GM23338 (cell line): ENCODE measurements around the gene GMEB2. TPM values are rescaled to one million over a fixed set of nuclear protein-coding genes. Genes with fewer than 3 reads are reported as not detected.

Experiments
- ATAC-seq: fragments of 200-7000 bp; cut with Tn5 transposase; 3 replicates; pipeline ENCODE4 v1.9.1; 2020
- DNase-seq: peaks from one replicate; pipeline ENCODE4 v3.0.0-alpha.2; 2015; ENCODE audit warnings: low spot score
- H2AFZ ChIP-seq: fragments of 200-600 bp; sonication (generic); 2 replicates; pipeline ENCODE4 v1.8.0; 2016; ENCODE audit warnings: antibody characterized with exemption, mild to moderate bottlenecking, moderate library complexity
- H3F3A ChIP-seq: fragments of 200-600 bp; sonication (generic); replicated peaks from 2 replicates; pipeline ENCODE4 v1.8.0; 2017; ENCODE audit warnings: antibody characterized with exemption, mixed run types, low read depth
- H3K27ac ChIP-seq: fragments of 200-600 bp; sonication (generic); 2 replicates; pipeline ENCODE4 v1.6.1; 2016; ENCODE audit warnings: low read depth
- H3K27me3 ChIP-seq: fragments of 200-600 bp; sonication (generic); 2 replicates; pipeline ENCODE4 v1.8.0; 2016; ENCODE audit warnings: mild to moderate bottlenecking, mixed run types, moderate library complexity; ENCODE audit not compliant: insufficient read depth
- H3K36me3 ChIP-seq: fragments of 200-600 bp; sonication (generic); 2 replicates; pipeline ENCODE4 v1.8.0; 2016; ENCODE audit warnings: mild to moderate bottlenecking; ENCODE audit not compliant: insufficient read depth
- H3K4me1 ChIP-seq: fragments of 200-600 bp; sonication (generic); 2 replicates; pipeline ENCODE4 v1.8.0; 2016; ENCODE audit warnings: mild to moderate bottlenecking, moderate library complexity; ENCODE audit not compliant: insufficient read depth
- H3K4me2 ChIP-seq: fragments of 200-600 bp; sonication (generic); 2 replicates; pipeline ENCODE4 v1.7.1; 2017; ENCODE audit warnings: mixed run types
- H3K4me3 ChIP-seq: fragments of 200-600 bp; sonication (generic); 2 replicates; pipeline ENCODE4 v1.6.1; 2016; ENCODE audit warnings: mixed run types
- H3K79me2 ChIP-seq: fragments of 200-600 bp; sonication (generic); replicated peaks from 2 replicates; pipeline ENCODE4 v1.8.0; 2017; ENCODE audit warnings: mild to moderate bottlenecking; ENCODE audit not compliant: insufficient read depth
- H3K9me2 ChIP-seq: fragments of 200-600 bp; sonication (generic); 2 replicates; pipeline ENCODE4 v1.8.0; 2017; ENCODE audit not compliant: insufficient read depth
- H4K20me1 ChIP-seq: fragments of 200-600 bp; sonication (generic); replicated peaks from 2 replicates; pipeline ENCODE4 v1.8.0; 2017; ENCODE audit warnings: mild to moderate bottlenecking; ENCODE audit not compliant: insufficient read depth
- H3K27ac Mint-ChIP-seq: 2 replicates; pipeline ENCODE4 v1.8.0; 2020; ENCODE audit warnings: inconsistent platforms, mild to moderate bottlenecking, moderate library complexity, mixed read lengths
- H3K27me3 Mint-ChIP-seq: 3 replicates; pipeline ENCODE4 v1.8.0; 2022; ENCODE audit warnings: low read depth, mild to moderate bottlenecking, moderate library complexity, mixed read lengths, inconsistent platforms; ENCODE audit not compliant: insufficient read depth, poor library complexity
- H3K36me3 Mint-ChIP-seq: 3 replicates; pipeline ENCODE4 v1.8.0; 2021; ENCODE audit warnings: low read depth, mild to moderate bottlenecking, inconsistent platforms, moderate library complexity, mixed read lengths
- H3K4me1 Mint-ChIP-seq: 3 replicates; pipeline ENCODE4 v1.8.0; 2020; ENCODE audit warnings: mild to moderate bottlenecking, inconsistent platforms, mixed read lengths
- H3K4me3 Mint-ChIP-seq: 3 replicates; pipeline ENCODE4 v1.8.0; 2021; ENCODE audit warnings: moderate library complexity, mild to moderate bottlenecking, inconsistent platforms, mixed read lengths
- H3K9me3 Mint-ChIP-seq: 3 replicates; pipeline ENCODE4 v1.8.0; 2020; ENCODE audit warnings: moderate library complexity, mild to moderate bottlenecking, inconsistent platforms, mixed read lengths
- CREB1 ChIP-seq: fragments of 250-450 bp; sonication (Bioruptor Pico); IDR thresholded peaks from 2 replicates; pipeline ENCODE4 v1.5.0; 2020; ENCODE audit warnings: low read depth, mild to moderate bottlenecking, moderate library complexity
- EZH2 ChIP-seq: fragments of 200-600 bp; sonication (generic); IDR thresholded peaks from one replicate; pipeline ENCODE4 v1.8.0; 2017; ENCODE audit warnings: antibody characterized with exemption, mild to moderate bottlenecking, low read depth; ENCODE audit not compliant: unreplicated experiment
- EZH2phosphoT487 ChIP-seq: fragments of 200-600 bp; sonication (generic); IDR thresholded peaks from one replicate; pipeline ENCODE4 v1.8.1; 2018; ENCODE audit warnings: antibody characterized with exemption; ENCODE audit not compliant: unreplicated experiment
- JUNB ChIP-seq: IDR thresholded peaks from one replicate; pipeline ENCODE4 v1.6.1; 2016; ENCODE audit warnings: antibody characterized with exemption; ENCODE audit not compliant: unreplicated experiment
- NANOG ChIP-seq: IDR thresholded peaks from 2 replicates; pipeline ENCODE4 v1.6.1; 2016; ENCODE audit warnings: antibody characterized with exemption, borderline replicate concordance
- POLR2AphosphoS5 ChIP-seq: IDR thresholded peaks from 2 replicates; pipeline ENCODE4 v1.6.1; 2016; ENCODE audit warnings: antibody characterized with exemption, low read depth
- STAT1 ChIP-seq: IDR thresholded peaks from one replicate; pipeline ENCODE4 v1.6.1; 2016; ENCODE audit warnings: antibody characterized with exemption; ENCODE audit not compliant: unreplicated experiment
- ZNF114 ChIP-seq: fragments of 250-450 bp; sonication (Bioruptor Pico); IDR thresholded peaks from 2 replicates; pipeline ENCODE4 v1.5.0; 2020; ENCODE audit warnings: mild to moderate bottlenecking, moderate library complexity
- ZNF331 ChIP-seq: fragments of 250-450 bp; sonication (Bioruptor Pico); IDR thresholded peaks from 2 replicates; pipeline ENCODE4 v1.5.0; 2020; ENCODE audit warnings: low read depth, mild to moderate bottlenecking, moderate library complexity
- polyA plus RNA-seq: library from polyadenylated mRNA; unstranded; fragments of >200 nt; fragmentation: Nextera tagmentation; extraction: Ambion mirVana; gene quantifications from 2 replicates; pipeline ENCODE4 v1.2.1, GENCODE V29; 2016
- total RNA-seq: library from RNA; depleted of rRNA; stranded (reverse); fragments of >200 nt; shearing (Covaris generic); gene quantifications from 2 replicates; pipeline ENCODE4 v1.2.3, GENCODE V29; 2014
- TF ChIP-seq, protein P1 (sequence below): IDR thresholded peaks from 2 replicates; pipeline ENCODE4 v1.6.1; 2016; ENCODE audit warnings: antibody characterized with exemption
- TF ChIP-seq, protein P2 (sequence below), 2 experiments: fragments of 200-600 bp in 1 of 2; sonication (generic) in 1 of 2; conservative IDR thresholded peaks; 2 replicates each; pipeline versions ENCODE4 v1.5.1 to v1.6.1; 2016 to 2017; ENCODE audit warnings: antibody characterized with exemption in 2 of 2, low read depth in 2 of 2, mild to moderate bottlenecking in 2 of 2, moderate library complexity in 1 of 2
- TF ChIP-seq, protein P3 (sequence below): fragments of 250-450 bp; sonication (Bioruptor Pico); IDR thresholded peaks from 2 replicates; pipeline ENCODE4 v1.5.0; 2020; ENCODE audit warnings: mild to moderate bottlenecking, moderate library complexity

GMEB2 gene
- total and polyA plus RNA-seq, 2 experiments from 2014 or later, result 4.4 to 20.6 TPM

DNA sequence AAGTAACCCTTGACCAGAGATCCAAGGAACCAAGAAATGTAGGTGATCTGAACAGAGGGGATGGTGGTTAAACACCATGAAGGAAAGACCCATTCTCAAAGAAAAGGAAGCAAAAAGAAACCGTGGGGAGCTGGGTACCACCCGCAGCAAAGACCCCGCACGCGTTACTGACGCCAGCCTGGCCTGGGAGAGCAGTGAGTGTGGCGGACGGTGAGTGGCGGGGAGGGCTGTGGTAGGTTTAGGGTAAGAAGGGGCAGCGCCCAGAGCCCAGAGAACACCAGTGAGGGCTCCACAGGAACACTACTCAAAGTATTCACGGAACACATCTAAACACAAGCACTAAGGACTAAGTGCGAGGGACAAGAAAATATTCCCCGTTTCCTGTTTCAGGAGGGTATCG lies 4.2 kb downstream of the GMEB2 start:
- Histone ChIP-seq H3K27ac (no peak overlapping the region), H3K79me2 (peaks cover 66% of the 10 kb centered on the region), H2AFZ (no peak overlapping the region), H3F3A (no peaks in the 10 kb centered on the region), H3K9me2 (no peaks in the 10 kb centered on the region), H3K4me2 (no peak overlapping the region), H3K4me3 (no peak overlapping the region), H3K36me3 (no peaks in the 10 kb centered on the region), H3K27me3 (no peaks in the 10 kb centered on the region), H3K4me1 (no peaks in the 10 kb centered on the region; the same call in 1 of the 2 replicates), H4K20me1 (no peaks in the 10 kb centered on the region)
- Mint-ChIP-seq H3K27ac (no peak overlapping the region), H3K9me3 (no peaks in the 10 kb centered on the region), H3K27me3 (peaks cover 12% of the 10 kb centered on the region), H3K4me1 (peaks cover 15% of the 10 kb centered on the region), H3K36me3 (peaks cover 20% of the 10 kb centered on the region), H3K4me3 (no peak overlapping the region; the same call in 2 of the 3 replicates)
- ATAC-seq (no peak), DNase-seq (no peak)
- no peak for TF ChIP-seq JUNB
- TF ChIP-seq, protein P1, sequence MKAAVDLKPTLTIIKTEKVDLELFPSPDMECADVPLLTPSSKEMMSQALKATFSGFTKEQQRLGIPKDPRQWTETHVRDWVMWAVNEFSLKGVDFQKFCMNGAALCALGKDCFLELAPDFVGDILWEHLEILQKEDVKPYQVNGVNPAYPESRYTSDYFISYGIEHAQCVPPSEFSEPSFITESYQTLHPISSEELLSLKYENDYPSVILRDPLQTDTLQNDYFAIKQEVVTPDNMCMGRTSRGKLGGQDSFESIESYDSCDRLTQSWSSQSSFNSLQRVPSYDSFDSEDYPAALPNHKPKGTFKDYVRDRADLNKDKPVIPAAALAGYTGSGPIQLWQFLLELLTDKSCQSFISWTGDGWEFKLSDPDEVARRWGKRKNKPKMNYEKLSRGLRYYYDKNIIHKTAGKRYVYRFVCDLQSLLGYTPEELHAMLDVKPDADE, result no peak
- no peak for TF ChIP-seq ZNF114 (CRISPR knock-in tag)
- TF ChIP-seq EZH2phosphoT487, result no peak
- no peak for TF ChIP-seq CREB1 (CRISPR knock-in tag)
- TF ChIP-seq POLR2AphosphoS5, result no peak

DNA sequence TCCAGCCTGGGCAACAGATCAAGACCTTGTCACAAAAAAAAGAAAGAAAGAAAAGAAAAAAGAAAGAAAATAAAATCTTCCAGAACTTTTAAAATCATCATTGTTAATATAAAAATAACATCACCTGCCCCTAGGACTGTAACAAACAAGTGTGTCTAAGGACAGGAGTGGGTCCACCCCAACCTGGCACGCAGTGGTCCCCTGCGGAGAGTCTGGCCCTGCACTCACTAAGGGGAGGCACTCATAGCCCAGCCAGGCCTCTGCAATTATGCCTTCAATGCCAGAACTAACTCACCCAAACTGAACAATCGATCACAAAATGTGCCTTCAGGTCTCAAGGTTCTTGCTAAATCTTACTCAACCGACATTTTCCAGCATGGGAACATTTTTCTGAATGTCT lies 4.8 kb downstream of the GMEB2 start:
- Histone ChIP-seq H3K36me3 (no peaks in the 10 kb centered on the region), H3K4me3 (no peak overlapping the region), H3F3A (no peaks in the 10 kb centered on the region), H2AFZ (no peak overlapping the region), H3K9me2 (no peaks in the 10 kb centered on the region), H4K20me1 (no peaks in the 10 kb centered on the region), H3K27me3 (no peaks in the 10 kb centered on the region), H3K27ac (no peak overlapping the region), H3K4me2 (no peak overlapping the region), H3K79me2 (peaks cover 66% of the 10 kb centered on the region), H3K4me1 (no peaks in the 10 kb centered on the region; the same call in 1 of the 2 replicates)
- no peaks in the 10 kb centered on the region for H3K9me3 Mint-ChIP-seq
- ATAC-seq (no peak), DNase-seq (no peak)
- peaks cover 23% of the 10 kb centered on the region for H3K36me3 Mint-ChIP-seq
- H3K4me3 Mint-ChIP-seq, result no peak overlapping the region
- H3K4me1 Mint-ChIP-seq, result peaks cover 15% of the 10 kb centered on the region
- peaks cover 12% of the 10 kb centered on the region for H3K27me3 Mint-ChIP-seq
- H3K27ac Mint-ChIP-seq, result peak overlapping the region; percentile 18; the same call in 1 of the 2 replicates
- TF ChIP-seq, protein P1, result no peak
- TF ChIP-seq, protein P2, sequence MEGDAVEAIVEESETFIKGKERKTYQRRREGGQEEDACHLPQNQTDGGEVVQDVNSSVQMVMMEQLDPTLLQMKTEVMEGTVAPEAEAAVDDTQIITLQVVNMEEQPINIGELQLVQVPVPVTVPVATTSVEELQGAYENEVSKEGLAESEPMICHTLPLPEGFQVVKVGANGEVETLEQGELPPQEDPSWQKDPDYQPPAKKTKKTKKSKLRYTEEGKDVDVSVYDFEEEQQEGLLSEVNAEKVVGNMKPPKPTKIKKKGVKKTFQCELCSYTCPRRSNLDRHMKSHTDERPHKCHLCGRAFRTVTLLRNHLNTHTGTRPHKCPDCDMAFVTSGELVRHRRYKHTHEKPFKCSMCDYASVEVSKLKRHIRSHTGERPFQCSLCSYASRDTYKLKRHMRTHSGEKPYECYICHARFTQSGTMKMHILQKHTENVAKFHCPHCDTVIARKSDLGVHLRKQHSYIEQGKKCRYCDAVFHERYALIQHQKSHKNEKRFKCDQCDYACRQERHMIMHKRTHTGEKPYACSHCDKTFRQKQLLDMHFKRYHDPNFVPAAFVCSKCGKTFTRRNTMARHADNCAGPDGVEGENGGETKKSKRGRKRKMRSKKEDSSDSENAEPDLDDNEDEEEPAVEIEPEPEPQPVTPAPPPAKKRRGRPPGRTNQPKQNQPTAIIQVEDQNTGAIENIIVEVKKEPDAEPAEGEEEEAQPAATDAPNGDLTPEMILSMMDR (conservative IDR thresholded peaks at IDR 0.05; ENCODE audit: low read depth in 2 of 2), result no peak
- no peak for TF ChIP-seq ZNF114 (CRISPR knock-in tag)
- no peak for TF ChIP-seq ZNF331
- no peak for TF ChIP-seq JUNB
- TF ChIP-seq POLR2AphosphoS5, result no peak
- no peak for TF ChIP-seq STAT1
- TF ChIP-seq, protein P3, sequence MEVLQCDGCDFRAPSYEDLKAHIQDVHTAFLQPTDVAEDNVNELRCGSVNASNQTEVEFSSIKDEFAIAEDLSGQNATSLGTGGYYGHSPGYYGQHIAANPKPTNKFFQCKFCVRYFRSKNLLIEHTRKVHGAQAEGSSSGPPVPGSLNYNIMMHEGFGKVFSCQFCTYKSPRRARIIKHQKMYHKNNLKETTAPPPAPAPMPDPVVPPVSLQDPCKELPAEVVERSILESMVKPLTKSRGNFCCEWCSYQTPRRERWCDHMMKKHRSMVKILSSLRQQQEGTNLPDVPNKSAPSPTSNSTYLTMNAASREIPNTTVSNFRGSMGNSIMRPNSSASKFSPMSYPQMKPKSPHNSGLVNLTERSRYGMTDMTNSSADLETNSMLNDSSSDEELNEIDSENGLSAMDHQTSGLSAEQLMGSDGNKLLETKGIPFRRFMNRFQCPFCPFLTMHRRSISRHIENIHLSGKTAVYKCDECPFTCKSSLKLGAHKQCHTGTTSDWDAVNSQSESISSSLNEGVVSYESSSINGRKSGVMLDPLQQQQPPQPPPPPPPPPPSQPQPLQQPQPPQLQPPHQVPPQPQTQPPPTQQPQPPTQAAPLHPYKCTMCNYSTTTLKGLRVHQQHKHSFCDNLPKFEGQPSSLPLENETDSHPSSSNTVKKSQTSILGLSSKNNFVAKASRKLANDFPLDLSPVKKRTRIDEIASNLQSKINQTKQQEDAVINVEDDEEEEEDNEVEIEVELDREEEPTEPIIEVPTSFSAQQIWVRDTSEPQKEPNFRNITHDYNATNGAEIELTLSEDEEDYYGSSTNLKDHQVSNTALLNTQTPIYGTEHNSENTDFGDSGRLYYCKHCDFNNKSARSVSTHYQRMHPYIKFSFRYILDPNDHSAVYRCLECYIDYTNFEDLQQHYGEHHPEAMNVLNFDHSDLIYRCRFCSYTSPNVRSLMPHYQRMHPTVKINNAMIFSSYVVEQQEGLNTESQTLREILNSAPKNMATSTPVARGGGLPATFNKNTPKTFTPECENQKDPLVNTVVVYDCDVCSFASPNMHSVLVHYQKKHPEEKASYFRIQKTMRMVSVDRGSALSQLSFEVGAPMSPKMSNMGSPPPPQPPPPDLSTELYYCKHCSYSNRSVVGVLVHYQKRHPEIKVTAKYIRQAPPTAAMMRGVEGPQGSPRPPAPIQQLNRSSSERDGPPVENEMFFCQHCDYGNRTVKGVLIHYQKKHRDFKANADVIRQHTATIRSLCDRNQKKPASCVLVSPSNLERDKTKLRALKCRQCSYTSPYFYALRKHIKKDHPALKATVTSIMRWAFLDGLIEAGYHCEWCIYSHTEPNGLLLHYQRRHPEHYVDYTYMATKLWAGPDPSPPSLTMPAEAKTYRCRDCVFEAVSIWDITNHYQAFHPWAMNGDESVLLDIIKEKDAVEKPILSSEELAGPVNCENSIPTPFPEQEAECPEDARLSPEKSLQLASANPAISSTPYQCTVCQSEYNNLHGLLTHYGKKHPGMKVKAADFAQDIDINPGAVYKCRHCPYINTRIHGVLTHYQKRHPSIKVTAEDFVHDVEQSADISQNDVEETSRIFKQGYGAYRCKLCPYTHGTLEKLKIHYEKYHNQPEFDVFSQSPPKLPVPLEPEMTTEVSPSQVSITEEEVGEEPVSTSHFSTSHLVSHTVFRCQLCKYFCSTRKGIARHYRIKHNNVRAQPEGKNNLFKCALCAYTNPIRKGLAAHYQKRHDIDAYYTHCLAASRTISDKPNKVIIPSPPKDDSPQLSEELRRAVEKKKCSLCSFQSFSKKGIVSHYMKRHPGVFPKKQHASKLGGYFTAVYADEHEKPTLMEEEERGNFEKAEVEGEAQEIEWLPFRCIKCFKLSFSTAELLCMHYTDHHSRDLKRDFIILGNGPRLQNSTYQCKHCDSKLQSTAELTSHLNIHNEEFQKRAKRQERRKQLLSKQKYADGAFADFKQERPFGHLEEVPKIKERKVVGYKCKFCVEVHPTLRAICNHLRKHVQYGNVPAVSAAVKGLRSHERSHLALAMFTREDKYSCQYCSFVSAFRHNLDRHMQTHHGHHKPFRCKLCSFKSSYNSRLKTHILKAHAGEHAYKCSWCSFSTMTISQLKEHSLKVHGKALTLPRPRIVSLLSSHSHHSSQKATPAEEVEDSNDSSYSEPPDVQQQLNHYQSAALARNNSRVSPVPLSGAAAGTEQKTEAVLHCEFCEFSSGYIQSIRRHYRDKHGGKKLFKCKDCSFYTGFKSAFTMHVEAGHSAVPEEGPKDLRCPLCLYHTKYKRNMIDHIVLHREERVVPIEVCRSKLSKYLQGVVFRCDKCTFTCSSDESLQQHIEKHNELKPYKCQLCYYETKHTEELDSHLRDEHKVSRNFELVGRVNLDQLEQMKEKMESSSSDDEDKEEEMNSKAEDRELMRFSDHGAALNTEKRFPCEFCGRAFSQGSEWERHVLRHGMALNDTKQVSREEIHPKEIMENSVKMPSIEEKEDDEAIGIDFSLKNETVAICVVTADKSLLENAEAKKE, result no peak
- TF ChIP-seq EZH2phosphoT487, result no peak
- no peak for TF ChIP-seq NANOG
- TF ChIP-seq EZH2, result no peak
- TF ChIP-seq CREB1 (CRISPR knock-in tag), result no peak
